ENCODE data around the gene R3HDM2.

- TF ChIP-seq CTCF (IDR thresholded peaks at IDR 0.05) (no peak), POLR2A (IDR thresholded peaks at IDR 0.05) (no peak)
Measured at GRCh38 chr12:57323416-57323815, 107.4 kb downstream of the R3HDM2 start.
